OCI-LY3 (cell line): Measurements from ENCODE around the gene MCRS1.

Experiments used
- H2AFZ ChIP-seq: fragments of 200-600, 300-600 bp; shearing (Covaris generic); 2 replicates; pipeline ENCODE4 v1.6.0; 2014; ENCODE audit warnings: antibody characterized with exemption, low read depth, low read length
- H3K27ac ChIP-seq: fragments of 200-600, 300-600 bp; sonication (generic); 2 replicates; pipeline ENCODE4 v1.5.1; 2014; ENCODE audit warnings: mild to moderate bottlenecking, low read length, moderate library complexity, mixed read lengths
- H3K27me3 ChIP-seq: fragments of 200-600, 300-600 bp; sonication (generic); 2 replicates; pipeline ENCODE4 v1.6.1; 2014; ENCODE audit warnings: low read depth, low read length, mixed read lengths
- H3K36me3 ChIP-seq: fragments of 200-600, 300-600 bp; sonication (generic); replicated peaks from 2 replicates; pipeline ENCODE3; 2014; ENCODE audit warnings: low read depth, low read length, mixed read lengths
- H3K4me1 ChIP-seq: fragments of 300-600, 200-600 bp; sonication (generic); 2 replicates; pipeline ENCODE4 v1.6.1; 2014; ENCODE audit warnings: low read length, mixed read lengths
- H3K4me2 ChIP-seq: fragments of 200-600, 300-600 bp; sonication (generic); 2 replicates; pipeline ENCODE4 v1.6.1; 2014; ENCODE audit warnings: low read length, mixed read lengths
- H3K4me3 ChIP-seq: fragments of 300-600, 200-600 bp; sonication (generic); 2 replicates; pipeline ENCODE4 v1.5.1; 2014; ENCODE audit warnings: antibody characterized with exemption, mild to moderate bottlenecking, low read length, moderate library complexity
- H3K79me2 ChIP-seq: fragments of 300-600, 200-600 bp; shearing (Covaris generic); 2 replicates; pipeline ENCODE4 v1.6.1; 2014; ENCODE audit warnings: mild to moderate bottlenecking, low read length, mixed read lengths
- H3K9ac ChIP-seq: fragments of 300-600, 200-600 bp; shearing (Covaris generic); 2 replicates; pipeline ENCODE4 v1.6.0; 2014; ENCODE audit warnings: mild to moderate bottlenecking, low read length, moderate library complexity
- H3K9me3 ChIP-seq: fragments of 200-600, 300-600 bp; shearing (Covaris generic); 2 replicates; pipeline ENCODE4 v1.6.1; 2014; ENCODE audit warnings: low read length, mixed read lengths; ENCODE audit not compliant: insufficient read depth
- H4K20me1 ChIP-seq: fragments of 200-600, 300-600 bp; sonication (generic); 2 replicates; pipeline ENCODE4 v1.6.1; 2016; ENCODE audit warnings: low read length, mixed read lengths; ENCODE audit not compliant: insufficient read depth
- CTCF ChIP-seq: fragments of 200-600, 300-600 bp; sonication (generic); IDR thresholded peaks from 2 replicates; pipeline ENCODE4 v1.5.1; 2014; ENCODE audit warnings: antibody characterized with exemption, low read length, low read depth
- EZH2phosphoT487 ChIP-seq: fragments of 200-600 bp; shearing (Covaris generic); IDR thresholded peaks from 2 replicates; pipeline ENCODE4 v1.6.1; 2018; ENCODE audit warnings: antibody characterized with exemption, mixed run types, low read depth

MCRS1 gene

GRCh38 chr12:49540229-49541139 is 27.5 kb downstream of the MCRS1 start:
- Histone ChIP-seq H3K9me3 (no peaks in the 10 kb centered on the region), H3K4me3 (no peak overlapping the region), H3K27ac (no peak overlapping the region), H3K9ac (no peak overlapping the region), H4K20me1 (no peaks in the 10 kb centered on the region), H3K36me3 (no peaks in the 10 kb centered on the region), H3K4me2 (0 out of 2 replicates have a peak overlapping the region, but pooled peaks have one; percentile 26), H3K79me2 (no peaks in the 10 kb centered on the region), H3K4me1 (peaks cover 15% of the 10 kb centered on the region; the same call in 1 of the 2 replicates), H2AFZ (no peak overlapping the region), H3K27me3 (peaks cover 14% of the 10 kb centered on the region)
- TF ChIP-seq CTCF (no peak), EZH2phosphoT487 (no peak)

GRCh38 chr12:49539406-49540228 is 28.3 kb downstream of the MCRS1 start:
- H3K27me3 ChIP-seq: peaks cover 14% of the 10 kb centered on the region
- H3K79me2 ChIP-seq: no peaks in the 10 kb centered on the region
- no peaks in the 10 kb centered on the region for H3K36me3 ChIP-seq
- peak overlapping the region; percentile 26 for H3K4me2 ChIP-seq
- H3K9ac ChIP-seq: no peak overlapping the region
- no peaks in the 10 kb centered on the region for H3K9me3 ChIP-seq
- H3K27ac ChIP-seq: no peak overlapping the region
- H4K20me1 ChIP-seq: no peaks in the 10 kb centered on the region
- TF ChIP-seq EZH2phosphoT487 (no peak), CTCF (no peak)
- H3K4me3 ChIP-seq: peak overlapping the region; percentile 37; the same call in 1 of the 2 replicates
- H3K4me1 ChIP-seq: peaks cover 15% of the 10 kb centered on the region; the same call in 1 of the 2 replicates
- no peak overlapping the region for H2AFZ ChIP-seq

- Histone ChIP-seq H2AFZ (peak within 1 kb of the TSS; percentile 42; the same call in 1 of the 2 replicates), H3K36me3 (no peaks in the 10 kb centered on the region), H3K27me3 (peaks cover 14% of the 10 kb centered on the region), H3K4me2 (peak within 1 kb of the TSS; percentile 81), H3K4me3 (peak within 1 kb of the TSS; percentile 72), H3K9ac (peak within 1 kb of the TSS; percentile 17; the same call in 1 of the 2 replicates), H3K4me1 (peaks cover 15% of the 10 kb centered on the region; the same call in 1 of the 2 replicates), H3K27ac (no peak within 1 kb of the TSS), H3K79me2 (no peaks in the 10 kb centered on the region), H3K9me3 (no peaks in the 10 kb centered on the region), H4K20me1 (no peaks in the 10 kb centered on the region)
- no peak for TF ChIP-seq CTCF
- no peak for TF ChIP-seq EZH2phosphoT487
Observed at GRCh38 chr12:49538510-49539403, 29.2 kb downstream of the MCRS1 start, which contains the start of gene KCNH3. Gene KCNH3, plus strand, starts transcription at chr12:49539030. Its CDS starts 387 bp downstream, at chr12:49539417.
